Esophagus squamous epithelium (tissue), 4 donors: Measurements from ENCODE around the gene COG3.

ENCODE experiments used
- CTCF ChIP-seq, 6 experiments: fragments of 450-650 bp in 4 of 6; fragments of 200-600 bp in 2 of 6; sonication (generic) in 2 of 6; IDR thresholded peaks; one replicate each; pipeline ENCODE4 v1.5.1; 2016 to 2019; ENCODE audit warnings: antibody characterized with exemption in 6 of 6, mild to moderate bottlenecking in 4 of 6, moderate library complexity in 4 of 6
- POLR2A ChIP-seq, 4 donors: fragments of 450-650 bp; IDR thresholded peaks; one replicate each; pipeline ENCODE4 v1.6.1; 2017; ENCODE audit warnings: antibody characterized with exemption in 4 of 4, mild to moderate bottlenecking in 4 of 4, moderate library complexity in 3 of 4

GRCh38 chr13:45508776-45509175, 44.0 kb downstream of the COG3 start:
- no peak for TF ChIP-seq CTCF (IDR thresholded peaks at IDR 0.05)
- no peak for TF ChIP-seq POLR2A (IDR thresholded peaks at IDR 0.05)
